ENCODE results near the gene GLT6D1.

The GLT6D1 gene

DNA sequence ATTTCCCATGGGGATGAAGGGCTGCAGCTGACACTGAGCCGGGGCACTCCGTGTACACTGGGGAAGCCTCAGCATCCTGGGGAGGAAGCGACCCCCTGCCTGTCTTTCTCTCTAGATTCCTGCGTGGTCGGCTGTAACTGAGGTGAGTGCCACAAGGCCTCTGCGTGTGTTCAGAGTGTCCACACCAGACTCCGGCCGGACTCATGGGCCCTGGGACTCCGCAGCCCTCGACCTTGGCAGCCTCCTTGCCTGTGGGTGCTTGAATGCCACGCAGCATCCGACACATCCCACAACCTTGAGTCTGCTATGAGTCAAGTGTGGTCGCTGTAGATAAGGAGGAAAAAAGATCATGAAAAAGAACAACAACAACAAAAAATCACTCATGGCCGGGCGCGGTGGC, 54.4 kb downstream of the GLT6D1 start:
- no peak for DNase-seq (ENCODE audit: low read depth)

GRCh38 chr9:135584371-135584770, 55.0 kb downstream of the GLT6D1 start:
- DNase-seq (ENCODE audit: low read depth): no peak

DNA sequence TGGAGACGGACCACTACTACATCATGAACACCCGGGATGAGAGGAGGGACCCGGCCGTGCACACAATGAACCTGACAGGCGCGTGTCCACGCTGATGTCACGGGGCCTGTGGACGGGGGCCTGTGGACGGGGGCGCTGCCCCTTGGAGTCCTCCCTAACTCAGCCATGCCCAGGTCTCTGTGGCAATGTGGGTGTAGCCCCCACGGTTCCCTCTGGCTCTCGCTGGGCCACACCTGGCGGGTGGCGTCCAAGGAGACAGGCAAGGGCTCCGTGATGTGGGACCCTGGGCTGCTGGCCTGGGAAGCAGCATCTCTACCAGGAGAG, 55.7 kb downstream of the GLT6D1 start:
- no peak for DNase-seq (ENCODE audit: low read depth)

DNA sequence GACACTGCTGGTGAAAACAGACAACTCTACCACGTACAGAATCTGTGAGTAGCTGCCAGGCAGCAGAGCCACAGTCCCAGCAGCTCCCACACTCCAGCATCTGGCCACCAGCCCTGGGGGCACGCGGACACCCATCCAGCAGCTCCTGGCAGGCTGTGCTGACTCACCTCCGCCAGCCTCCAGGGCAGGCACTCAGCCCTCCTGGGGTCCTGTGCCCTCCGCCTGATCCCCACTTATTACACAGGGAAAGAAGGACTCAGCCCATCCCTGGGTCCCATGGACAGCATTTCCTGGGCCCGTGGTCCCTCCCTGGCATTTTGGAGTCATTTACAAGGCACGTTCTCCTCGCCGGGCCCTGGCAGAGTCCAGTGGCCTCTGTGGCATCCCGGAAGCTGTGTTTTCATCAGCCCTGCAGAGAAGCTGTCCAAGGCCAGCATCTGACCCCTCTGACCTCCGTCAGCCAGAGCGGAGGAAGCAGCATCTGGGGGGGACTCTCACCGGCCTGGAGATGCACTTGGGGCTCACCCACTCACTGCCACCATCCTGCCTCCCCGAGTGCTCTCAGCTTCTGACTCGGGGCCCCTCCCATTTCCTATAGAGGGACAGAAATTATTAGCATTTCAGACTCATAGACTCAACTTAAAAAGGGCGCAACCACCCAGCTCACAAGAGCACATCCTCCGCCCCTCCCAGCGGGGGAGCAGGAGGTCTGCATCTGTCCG, 56.2 kb downstream of the GLT6D1 start:
- no peak for DNase-seq (ENCODE audit: low read depth)

DNA sequence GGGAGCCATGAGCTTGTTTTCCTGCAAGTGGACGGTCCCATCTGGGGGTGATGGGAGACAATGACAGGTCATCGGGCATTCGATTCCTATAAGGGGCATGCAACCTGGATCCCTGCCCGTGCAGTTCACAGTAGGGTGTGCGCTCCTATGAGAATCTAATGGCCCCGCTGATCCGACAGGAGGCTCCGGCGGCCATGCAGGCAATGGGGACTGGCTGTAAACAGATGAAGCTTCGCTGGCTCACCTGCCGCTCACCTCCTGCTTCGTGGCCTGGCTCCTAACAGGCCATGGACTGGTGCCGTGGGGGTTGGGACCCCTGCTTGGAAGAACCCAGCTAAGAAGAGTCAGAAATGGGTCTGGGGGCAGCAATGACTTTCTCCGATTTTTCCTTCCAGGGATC, 56.8 kb downstream of the GLT6D1 start:
- DNase-seq (ENCODE audit: low read depth): no peak

DNA sequence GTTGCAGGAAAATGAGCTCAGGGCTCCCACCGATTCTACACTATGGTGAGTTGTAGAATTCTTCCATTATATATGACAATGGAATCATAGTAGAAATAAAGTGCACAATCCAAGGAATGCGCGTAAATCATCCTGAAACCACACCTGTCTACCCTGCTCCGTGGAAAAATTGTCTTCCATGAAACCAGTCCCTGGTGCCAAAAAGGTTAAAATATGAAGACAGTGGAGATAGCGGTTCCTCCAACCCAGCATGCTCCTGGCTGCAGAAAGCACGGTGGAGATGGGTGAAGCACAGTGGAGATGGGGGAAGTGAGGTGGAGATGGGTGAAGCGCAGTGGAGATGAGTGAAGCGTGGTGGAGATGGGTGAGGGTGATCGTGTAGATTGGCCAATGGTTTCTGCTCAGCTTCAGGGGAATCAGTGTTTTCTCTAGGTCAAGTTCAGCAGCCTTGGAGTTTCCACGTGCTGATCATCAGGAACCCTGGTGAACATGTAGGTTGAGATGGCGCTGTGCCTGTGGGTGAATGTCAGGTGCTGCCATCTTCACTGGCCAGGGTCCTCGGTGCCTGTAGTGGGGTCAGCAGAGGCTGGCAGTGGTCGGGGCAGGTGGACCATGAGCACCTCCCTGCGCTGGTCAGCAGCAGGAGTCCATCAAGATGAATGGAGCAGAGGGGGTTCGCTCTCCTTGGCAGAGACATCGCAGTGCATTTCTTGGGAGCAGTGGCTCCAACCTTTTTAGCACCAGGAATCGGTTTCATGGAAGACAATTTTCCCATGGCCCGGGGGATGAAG, 57.5 kb downstream of the GLT6D1 start:
- DNase-seq (ENCODE audit: low read depth): no peak

GRCh38 chr9:135580664-135581380, 58.5 kb downstream of the GLT6D1 start:
- no peak for DNase-seq (ENCODE audit: low read depth)

GRCh38 chr9:135579889-135580660, 59.3 kb downstream of the GLT6D1 start:
- DNase-seq (ENCODE audit: low read depth): no peak

DNA sequence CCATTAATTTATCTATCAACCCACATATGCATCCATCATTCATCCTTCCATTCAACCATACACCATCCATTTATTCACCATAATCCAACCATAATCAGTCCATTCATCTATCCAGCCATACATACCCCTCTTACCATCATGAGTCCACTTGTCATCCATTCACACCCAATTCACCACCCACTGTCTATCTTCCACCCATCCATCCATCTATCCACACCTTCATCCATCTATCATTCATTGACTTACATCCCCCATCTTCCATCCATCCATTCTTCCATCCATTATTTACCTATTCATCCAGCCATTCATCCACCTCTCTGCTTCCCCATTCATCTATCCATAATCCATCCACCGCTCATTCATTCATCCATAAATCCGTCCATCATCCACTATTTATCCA, 60.0 kb downstream of the GLT6D1 start:
- no peak for DNase-seq (ENCODE audit: low read depth)

GRCh38 chr9:135577256-135577655, 62.1 kb downstream of the GLT6D1 start:
- no peak for DNase-seq (ENCODE audit: low read depth)

DNA sequence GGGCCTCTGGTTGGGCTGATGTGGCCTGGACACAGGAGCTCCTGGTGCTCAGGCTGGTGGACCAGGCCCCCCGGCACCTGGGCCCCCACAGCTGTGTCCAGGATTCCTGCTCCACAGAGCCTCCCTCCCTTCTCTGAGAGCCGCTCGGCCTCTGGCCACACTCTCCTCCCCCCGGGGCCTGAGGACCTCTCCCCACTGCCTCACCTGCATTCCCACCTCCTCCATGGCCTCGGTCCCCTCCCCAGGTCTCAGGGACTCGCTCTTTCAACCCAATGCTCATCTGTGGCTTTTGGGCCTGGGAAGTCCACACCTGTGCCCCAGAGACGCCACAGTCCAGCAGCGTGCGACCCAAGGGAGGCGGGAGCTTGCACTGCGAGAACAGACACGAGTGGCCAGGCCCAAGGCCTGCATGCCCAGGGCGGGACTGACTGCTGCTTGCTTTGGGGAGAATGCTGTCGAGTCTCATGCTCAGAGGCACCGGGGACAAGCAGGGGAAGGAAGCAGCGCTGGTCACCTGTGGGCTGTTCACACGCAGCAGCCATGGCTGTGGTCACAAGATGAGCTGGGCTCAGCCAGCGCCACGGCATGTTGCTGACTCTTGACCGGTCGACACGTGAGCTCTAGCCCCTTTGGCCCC, 63.2 kb downstream of the GLT6D1 start:
- DNase-seq (ENCODE audit: low read depth): no peak

DNA sequence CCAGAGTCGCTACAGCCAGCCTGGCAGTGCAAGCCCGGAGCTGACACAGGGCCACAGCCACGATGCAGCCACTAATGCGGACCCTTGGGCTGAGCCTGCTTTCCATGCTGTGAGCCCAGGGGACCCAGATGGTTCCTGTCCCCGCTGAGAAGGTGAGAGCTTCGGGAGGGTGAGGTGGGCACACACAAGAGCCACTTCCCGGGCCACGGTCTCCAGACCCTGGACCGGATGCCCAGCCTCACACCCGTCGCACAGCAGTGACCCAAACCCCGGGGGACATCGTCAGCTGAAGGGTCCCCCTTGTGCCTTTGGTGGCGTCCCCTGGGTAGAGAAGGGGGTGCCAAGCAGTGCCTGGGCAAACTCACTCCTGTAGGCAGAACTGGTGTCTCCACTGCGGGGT, 64.4 kb downstream of the GLT6D1 start:
- no peak for DNase-seq (ENCODE audit: low read depth)

- DNase-seq (ENCODE audit: low read depth): no peak
Measured at GRCh38 chr9:135574331-135574730, 65.0 kb downstream of the GLT6D1 start.
